H9 (cell line): Measurements from ENCODE around the gene GDF15. TPM values are rescaled to one million over a fixed set of nuclear protein-coding genes. Genes with fewer than 3 reads are reported as not detected.

Experiments used
- DNase-seq: peaks from one replicate; pipeline ENCODE4 v3.0.0-alpha.2; 2017
- H2AFZ ChIP-seq: one replicate; pipeline ENCODE4 v1.6.1; 2013; ENCODE audit warnings: mild to moderate bottlenecking, low read length, control low read depth, moderate library complexity
- H2AK5ac ChIP-seq: 2 replicates; pipeline ENCODE4 v1.6.1; 2013; ENCODE audit warnings: low read length, control low read depth, mixed read lengths; ENCODE audit not compliant: insufficient read length
- H2BK120ac ChIP-seq: one replicate; pipeline ENCODE4 v1.6.1; 2013; ENCODE audit warnings: low read depth, mild to moderate bottlenecking, low read length, control low read depth, inconsistent platforms; ENCODE audit not compliant: poor library complexity, severe bottlenecking
- H2BK12ac ChIP-seq: 2 replicates; pipeline ENCODE4 v1.6.1; 2013; ENCODE audit warnings: low read length, control low read depth, mixed read lengths, low read depth; ENCODE audit not compliant: insufficient read length
- H2BK15ac ChIP-seq: 2 replicates; pipeline ENCODE4 v1.6.1; 2013; ENCODE audit warnings: low read depth, low read length, control low read depth
- H2BK20ac ChIP-seq: one replicate; pipeline ENCODE4 v1.6.1; 2013; ENCODE audit warnings: low read depth, mild to moderate bottlenecking, low read length, control low read depth, inconsistent platforms; ENCODE audit not compliant: poor library complexity, severe bottlenecking
- H2BK5ac ChIP-seq: 2 replicates; pipeline ENCODE4 v1.6.1; 2013; ENCODE audit warnings: low read length, control low read depth, mixed read lengths; ENCODE audit not compliant: insufficient read length
- H3K14ac ChIP-seq: 2 replicates; pipeline ENCODE4 v1.6.1; 2013; ENCODE audit warnings: low read length, control low read depth; ENCODE audit not compliant: insufficient read depth
- H3K18ac ChIP-seq: 2 replicates; pipeline ENCODE4 v1.6.1; 2013; ENCODE audit warnings: low read depth, mild to moderate bottlenecking, mixed read lengths, low read length, control low read depth; ENCODE audit not compliant: insufficient read length
- H3K23ac ChIP-seq: 2 replicates; pipeline ENCODE4 v1.6.1; 2013; ENCODE audit warnings: low read length, control low read depth, mixed read lengths, low read depth; ENCODE audit not compliant: insufficient read length
- H3K23me2 ChIP-seq: 2 replicates; pipeline ENCODE4 v1.6.1; 2013; ENCODE audit warnings: low read depth, mild to moderate bottlenecking, mixed read lengths, low read length, control low read depth; ENCODE audit not compliant: insufficient read length, poor library complexity, severe bottlenecking
- H3K27ac ChIP-seq: 2 replicates; pipeline ENCODE4 v1.5.1; 2013; ENCODE audit warnings: low read length, control low read depth, mixed read lengths, low read depth; ENCODE audit not compliant: insufficient read length
- H3K27me3 ChIP-seq: 2 replicates; pipeline ENCODE4 v1.6.1; 2013; ENCODE audit warnings: low read length, control low read depth, inconsistent platforms; ENCODE audit not compliant: insufficient read depth
- H3K4ac ChIP-seq: 2 replicates; pipeline ENCODE4 v1.6.1; 2013; ENCODE audit warnings: low read depth, mild to moderate bottlenecking, control low read depth, inconsistent platforms, low read length, moderate library complexity
- H3K4me1 ChIP-seq: 2 replicates; pipeline ENCODE4 v1.6.1; 2013; ENCODE audit warnings: low read length, control low read depth, inconsistent platforms; ENCODE audit not compliant: insufficient read depth
- H3K4me2 ChIP-seq: 2 replicates; pipeline ENCODE4 v1.6.1; 2013; ENCODE audit warnings: low read length, control low read depth, mixed read lengths; ENCODE audit not compliant: insufficient read length, insufficient read depth
- H3K56ac ChIP-seq: 2 replicates; pipeline ENCODE4 v1.6.1; 2013; ENCODE audit warnings: low read depth, mild to moderate bottlenecking, mixed read lengths, low read length, control low read depth; ENCODE audit not compliant: insufficient read length
- H3K79me1 ChIP-seq: 2 replicates; pipeline ENCODE4 v1.6.1; 2013; ENCODE audit warnings: low read depth, mild to moderate bottlenecking, moderate library complexity, low read length, control low read depth, inconsistent platforms; ENCODE audit not compliant: insufficient read depth, poor library complexity, severe bottlenecking
- H3K79me2 ChIP-seq: 2 replicates; pipeline ENCODE4 v1.6.1; 2013; ENCODE audit warnings: low read length, control low read depth, inconsistent platforms; ENCODE audit not compliant: insufficient read depth
- H3K9ac ChIP-seq: 2 replicates; pipeline ENCODE4 v1.6.1; 2013; ENCODE audit warnings: low read length, control low read depth, mixed read lengths; ENCODE audit not compliant: insufficient read length; ENCODE audit errors: extremely low read depth
- H3K9me3 ChIP-seq: one replicate; pipeline ENCODE4 v1.6.1; 2013; ENCODE audit warnings: low read depth, low read length, inconsistent platforms; ENCODE audit not compliant: control insufficient read depth
- H3T11ph ChIP-seq: one replicate; pipeline ENCODE4 v1.6.1; 2013; ENCODE audit warnings: mild to moderate bottlenecking, low read length, control low read depth, inconsistent platforms
- H4K20me1 ChIP-seq: one replicate; pipeline ENCODE4 v1.6.1; 2013; ENCODE audit not compliant: control insufficient read depth, insufficient read length, insufficient read depth
- H4K5ac ChIP-seq: 2 replicates; pipeline ENCODE4 v1.6.1; 2013; ENCODE audit warnings: low read depth, mild to moderate bottlenecking, mixed read lengths, low read length, control low read depth; ENCODE audit not compliant: insufficient read length
- H4K8ac ChIP-seq: replicated peaks from 2 replicates; pipeline ENCODE4 v1.6.1; 2013; ENCODE audit warnings: low read length, control low read depth, mixed read lengths, low read depth; ENCODE audit not compliant: insufficient read length
- H4K91ac ChIP-seq: 2 replicates; pipeline ENCODE4 v1.6.1; 2013; ENCODE audit warnings: low read depth, mild to moderate bottlenecking, moderate library complexity, mixed read lengths, low read length, control low read depth; ENCODE audit not compliant: insufficient read length
- H3K27ac Mint-ChIP-seq, 3 experiments: 2 replicates in 2 of 3; 3 replicates in 1 of 3; pipeline ENCODE4 v1.8.0; 2020 to 2021; ENCODE audit warnings: mixed read lengths in 3 of 3, mild to moderate bottlenecking in 1 of 3, moderate library complexity in 1 of 3
- H3K27me3 Mint-ChIP-seq: 2 replicates; pipeline ENCODE4 v1.8.0; 2021; ENCODE audit warnings: low read depth, mild to moderate bottlenecking, moderate library complexity, mixed read lengths
- H3K36me3 Mint-ChIP-seq, 3 experiments: 2 replicates in 2 of 3; 3 replicates in 1 of 3; pipeline ENCODE4 v1.8.0; 2020 to 2021; ENCODE audit warnings: low read depth in 3 of 3, mixed read lengths in 3 of 3; ENCODE audit not compliant: insufficient read depth in 1 of 3
- H3K4me1 Mint-ChIP-seq, 2 experiments: 2 replicates each; pipeline ENCODE4 v1.8.0; 2020; ENCODE audit warnings: mixed read lengths in 2 of 2
- H3K4me3 Mint-ChIP-seq, 2 experiments: 2 replicates in 1 of 2; 3 replicates in 1 of 2; pipeline ENCODE4 v1.8.0; 2020 to 2021; ENCODE audit warnings: mild to moderate bottlenecking in 2 of 2, mixed read lengths in 2 of 2, moderate library complexity in 1 of 2
- H3K9me3 Mint-ChIP-seq, 2 experiments: 2 replicates in 1 of 2; 3 replicates in 1 of 2; pipeline ENCODE4 v1.8.0; 2020; ENCODE audit warnings: mild to moderate bottlenecking in 2 of 2, mixed read lengths in 2 of 2, moderate library complexity in 1 of 2
- CTCF ChIP-seq: fragments of 200-600 bp; sonication (generic); conservative IDR thresholded peaks from 3 replicates; pipeline ENCODE4 v1.8.0; 2021; ENCODE audit warnings: antibody characterized with exemption, mild to moderate bottlenecking
- WGBS: extraction: QIAGEN DNeasy Blood & Tissue Kit; methylation state at CpG from one replicate; pipeline ENCODE4 v1.1.7; 2013; ENCODE audit warnings: missing lambda C conversion rate, low lambda C conversion rate, mixed read lengths; ENCODE audit not compliant: insufficient read length; ENCODE audit errors: extremely low coverage; 5-methylcytosine and 5-hydroxymethylcytosine counted together
- total RNA-seq: library from RNA; stranded (reverse); gene quantifications from 2 replicates; pipeline ENCODE4 v1.2.1, GENCODE V29; 2021

Gene GDF15
- total RNA-seq, 1 experiment from 2014 or later, result 5.7 TPM

GRCh38 chr19:18427080-18427742 lies 41.3 kb downstream of the GDF15 start:
- no peak overlapping the region for H4K5ac ChIP-seq
- no peaks in the 10 kb centered on the region for H3K79me1 ChIP-seq
- no peak overlapping the region for H2AFZ ChIP-seq
- no peaks in the 10 kb centered on the region for H3K9me3 ChIP-seq
- no peak overlapping the region for H3K18ac ChIP-seq
- H3K9me3 Mint-ChIP-seq, result no peaks in the 10 kb centered on the region
- no peak overlapping the region for H2BK5ac ChIP-seq
- no peak overlapping the region for H3K27ac ChIP-seq
- no peak overlapping the region for H3K4ac ChIP-seq
- no peak for DNase-seq
- H2BK12ac ChIP-seq, result no peak overlapping the region
- H3K27me3 Mint-ChIP-seq, result peaks cover 8% of the 10 kb centered on the region; the same call in 1 of the 2 replicates
- H4K20me1 ChIP-seq, result no peaks in the 10 kb centered on the region
- TF ChIP-seq CTCF, result no peak
- no peaks in the 10 kb centered on the region for H3K23me2 ChIP-seq
- 0 out of 7 replicates have a peak, but pooled peaks cover 0 to 5% (median 0%) of the 10 kb centered on the region in 3 experiments for H3K36me3 Mint-ChIP-seq
- no peak overlapping the region for H2AK5ac ChIP-seq
- H3K56ac ChIP-seq, result no peak overlapping the region
- H3K4me1 ChIP-seq, result peaks cover 4% of the 10 kb centered on the region; the same call in 1 of the 2 replicates
- no peaks in the 10 kb centered on the region for H3K27me3 ChIP-seq
- H3K4me2 ChIP-seq, result no peak overlapping the region
- no peak overlapping the region for H3K14ac ChIP-seq
- no peak overlapping the region for H3K4me3 Mint-ChIP-seq
- no peak overlapping the region for H4K91ac ChIP-seq
- no peak overlapping the region for H3K9ac ChIP-seq
- no peak overlapping the region for H3T11ph ChIP-seq
- H2BK15ac ChIP-seq, result no peak overlapping the region
- no peaks in the 10 kb centered on the region for H3K79me2 ChIP-seq
- no CpG with 5 or more reads among the region's 16 CpGs for WGBS
- H3K4me1 Mint-ChIP-seq, result peaks cover 39 to 41% of the 10 kb centered on the region in 2 experiments
- H4K8ac ChIP-seq, result no peak overlapping the region
- H2BK20ac ChIP-seq, result no peak overlapping the region
- H3K23ac ChIP-seq, result no peak overlapping the region
- H3K27ac Mint-ChIP-seq, result no peak overlapping the region
- H2BK120ac ChIP-seq, result no peak overlapping the region
